Measurements from ENCODE around the gene ACTA2.

Gene ACTA2

GRCh38 chr10:88916986-88917385 is 35.6 kb downstream of the ACTA2 start:
- DNase-seq = no peak

- no peak for DNase-seq
Measured at GRCh38 chr10:88916231-88916630, 36.3 kb downstream of the ACTA2 start.

- no peak for DNase-seq
Measured at GRCh38 chr10:88915781-88916180, 36.8 kb downstream of the ACTA2 start.

- DNase-seq = no peak
Measured at GRCh38 chr10:88913788-88914187, 38.8 kb downstream of the ACTA2 start.

- DNase-seq = no peak
Measured at GRCh38 chr10:88913127-88913526, 39.4 kb downstream of the ACTA2 start.

GRCh38 chr10:88911851-88912250 is 40.7 kb downstream of the ACTA2 start:
- DNase-seq = no peak

- no peak for DNase-seq
Measured at GRCh38 chr10:88911116-88911515, 41.5 kb downstream of the ACTA2 start.

GRCh38 chr10:88908194-88908593 is 44.4 kb downstream of the ACTA2 start:
- DNase-seq = peak; percentile 41

GRCh38 chr10:88906921-88907320 is 45.7 kb downstream of the ACTA2 start:
- no peak for DNase-seq

GRCh38 chr10:88903715-88904114 is 48.9 kb downstream of the ACTA2 start:
- no peak for DNase-seq

GRCh38 chr10:88901984-88902789 is 50.4 kb downstream of the ACTA2 start:
- DNase-seq = no peak

- peak; percentile 54 for DNase-seq
Measured at GRCh38 chr10:88901206-88901983, 51.2 kb downstream of the ACTA2 start.

GRCh38 chr10:88899886-88900285 is 52.7 kb downstream of the ACTA2 start:
- DNase-seq = no peak

GRCh38 chr10:88898727-88899126 is 53.8 kb downstream of the ACTA2 start:
- no peak for DNase-seq

- DNase-seq = peak; percentile 33
Measured at GRCh38 chr10:88896994-88897853, 55.3 kb downstream of the ACTA2 start.

GRCh38 chr10:88896372-88896993 is 56.1 kb downstream of the ACTA2 start:
- DNase-seq = no peak

GRCh38 chr10:88895250-88895649 is 57.3 kb downstream of the ACTA2 start:
- DNase-seq = no peak

GRCh38 chr10:88893611-88894010 is 59.0 kb downstream of the ACTA2 start:
- no peak for DNase-seq

- DNase-seq = no peak
Measured at GRCh38 chr10:88892222-88892967, 60.2 kb downstream of the ACTA2 start.

- DNase-seq = no peak
Measured at GRCh38 chr10:88890681-88891381, 61.7 kb downstream of the ACTA2 start.
